ENCODE data around the gene WDR81. TPM values are rescaled to one million over a fixed set of nuclear protein-coding genes. Genes with fewer than 3 reads are reported as not detected.

Gene WDR81
- total and polyA plus RNA-seq, 10 of the 15 experiments (the other 5 are each of a cell fraction or from before 2014, with no cell fraction given) = 0.13 to 22.4 (median 7.3) TPM; not detected in 1

DNA sequence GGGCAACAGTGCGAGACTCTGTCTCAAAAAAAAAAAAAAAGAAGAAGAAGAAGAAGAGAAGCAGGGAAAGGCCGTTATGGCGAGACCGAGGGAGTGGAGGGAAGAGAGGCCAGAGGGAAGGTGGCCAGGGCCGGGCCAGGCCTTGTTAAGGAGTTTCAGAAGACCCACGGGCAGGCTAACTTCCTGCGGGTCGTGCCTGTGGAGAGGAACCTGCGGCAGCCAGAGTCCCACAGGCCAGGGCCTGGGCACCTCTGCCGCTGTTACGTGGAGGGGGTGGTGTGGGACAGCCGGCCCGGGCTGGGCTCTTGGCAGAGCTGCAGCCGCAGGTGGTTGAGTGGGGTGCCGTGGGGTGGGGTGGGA, 5.4 kb downstream of the WDR81 start:
- no peak for DNase-seq (ENCODE audit: low read depth, low spot score)
- Histone ChIP-seq H3K27ac (ENCODE audit: control insufficient read depth, insufficient read depth) (no peak overlapping the region), H2AFZ (ENCODE audit: control insufficient read depth, low read depth, low read length) (no peak overlapping the region), H3K36me3 (ENCODE audit: control insufficient read depth in 2 of 2, insufficient read depth in 2 of 2, low read length in 1 of 2) (peaks cover 3 to 5% of the 10 kb centered on the region in 2 experiments; a peak in 3 of 4 replicates), H3K79me2 (ENCODE audit: control insufficient read depth, insufficient read depth, low read length) (peaks cover 14% of the 10 kb centered on the region), H3K4me1 (ENCODE audit: control insufficient read depth, insufficient read depth, low read length) (peaks cover 13% of the 10 kb centered on the region), H3K9ac (ENCODE audit: control insufficient read depth, insufficient read depth, low read length) (no peak overlapping the region), H3K9me3 (replicated peaks; ENCODE audit: control insufficient read depth, insufficient read depth, low read length) (no peaks in the 10 kb centered on the region), H3K27me3 (replicated peaks in 1 of 2; ENCODE audit: control insufficient read depth in 2 of 2, insufficient read depth in 2 of 2, low read length in 1 of 2) (no peaks in the 10 kb centered on the region), H3K4me2 (ENCODE audit: control insufficient read depth, insufficient read depth) (no peak overlapping the region), H3K4me3 (no peak overlapping the region), H4K20me1 (ENCODE audit: control insufficient read depth, insufficient read depth) (no peaks in the 10 kb centered on the region)
- ChIA-PET POLR2A (no interaction called here), RAD21 (ENCODE audit: unreplicated experiment) (interaction anchor here (1.1 kb wide), 1 partner anchor 9 kb away, joined by 3 read pairs; no protein-coding TSS in a partner anchor), CTCF (interaction anchor here (1.6 to 2.0 kb wide), 2 partner anchors 8 to 10 kb away, joined by 6 to 7 read pairs; no protein-coding TSS in a partner anchor), SMC1A (ENCODE audit: uncharacterized antibody, unreplicated experiment) (no interaction called here)
- FAIRE-seq = no peak
- WGBS (ENCODE audit: insufficient coverage, insufficient replicate concordance, low lambda C conversion rate, missing lambda C conversion rate) = 98% methylated on average over 10 of the region's 15 CpGs
- intact Hi-C loops (cut with micrococcal nuclease; ENCODE audit: unreplicated experiment) (no loop called here), in situ Hi-C loops (cut with MboI) (no loop called here)
- TF ChIP-seq SUPT20H (IDR thresholded peaks at IDR 0.05; ENCODE audit: borderline replicate concordance, control insufficient read depth, low read depth, low read length) = no peak
- TF ChIP-seq, protein P1, sequence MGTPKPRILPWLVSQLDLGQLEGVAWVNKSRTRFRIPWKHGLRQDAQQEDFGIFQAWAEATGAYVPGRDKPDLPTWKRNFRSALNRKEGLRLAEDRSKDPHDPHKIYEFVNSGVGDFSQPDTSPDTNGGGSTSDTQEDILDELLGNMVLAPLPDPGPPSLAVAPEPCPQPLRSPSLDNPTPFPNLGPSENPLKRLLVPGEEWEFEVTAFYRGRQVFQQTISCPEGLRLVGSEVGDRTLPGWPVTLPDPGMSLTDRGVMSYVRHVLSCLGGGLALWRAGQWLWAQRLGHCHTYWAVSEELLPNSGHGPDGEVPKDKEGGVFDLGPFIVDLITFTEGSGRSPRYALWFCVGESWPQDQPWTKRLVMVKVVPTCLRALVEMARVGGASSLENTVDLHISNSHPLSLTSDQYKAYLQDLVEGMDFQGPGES (IDR thresholded peaks at IDR 0.05) = no peak
- no peak for TF ChIP-seq IKZF1 (conservative IDR thresholded peaks at IDR 0.05)
- no peak for TF ChIP-seq LARP7 (IDR thresholded peaks at IDR 0.05)
- TF ChIP-seq JUNB (IDR thresholded peaks at IDR 0.05) = no peak
- no peak for TF ChIP-seq SREBF2 (IDR thresholded peaks at IDR 0.05; ENCODE audit: low read length)
- no peak for TF ChIP-seq CBX5 (IDR thresholded peaks at IDR 0.05; ENCODE audit: low read depth)
- TF ChIP-seq NR2C2 (IDR thresholded peaks at IDR 0.05; ENCODE audit: borderline replicate concordance, control insufficient read depth, insufficient read length, low read depth) = no peak
- no peak for TF ChIP-seq TCF7 (IDR thresholded peaks at IDR 0.05; ENCODE audit: borderline replicate concordance)
- TF ChIP-seq ZNF217 (IDR thresholded peaks at IDR 0.05) = no peak
- no peak for TF ChIP-seq SREBF1 (IDR thresholded peaks at IDR 0.05; ENCODE audit: low read length)
- TF ChIP-seq IRF4 (IDR thresholded peaks at IDR 0.05; ENCODE audit: low read depth, low read length) = no peak
- TF ChIP-seq PAX5 (IDR thresholded peaks at IDR 0.05; ENCODE audit: borderline replicate concordance, low read depth, low read length) = no peak
- no peak for TF ChIP-seq CBFB (IDR thresholded peaks at IDR 0.05; ENCODE audit: low read depth)
- no peak for TF ChIP-seq ATF7 (IDR thresholded peaks at IDR 0.05; ENCODE audit: low read depth)
- no peak for TF ChIP-seq ZBED1 (IDR thresholded peaks at IDR 0.05; ENCODE audit: borderline replicate concordance)
- no peak for ATAC-seq
- no TSS peak for BruUV-seq (replicated peaks)

Measured in GM12878 (cell line).